Mesenchymal stem cell (in vitro differentiated cells and primary cell): ENCODE measurements around the gene FEM1A. TPM values are rescaled to one million over a fixed set of nuclear protein-coding genes. Genes with fewer than 3 reads are reported as not detected.

Experiments used
- DNase-seq: peaks from one replicate; pipeline ENCODE4 v3.0.0-alpha.2; 2013
- H2AFZ ChIP-seq: one replicate; pipeline ENCODE4 v1.6.1; 2013; ENCODE audit warnings: low read depth, mild to moderate bottlenecking, control low read depth, inconsistent platforms, low read length, moderate library complexity
- H2AK5ac ChIP-seq: 2 replicates; pipeline ENCODE4 v1.6.1; 2013; ENCODE audit warnings: low read length, moderate library complexity, mild to moderate bottlenecking, inconsistent platforms; ENCODE audit not compliant: severe bottlenecking
- H2BK120ac ChIP-seq: one replicate; pipeline ENCODE4 v1.6.1; 2013; ENCODE audit warnings: low read depth, mild to moderate bottlenecking, inconsistent platforms, low read length, moderate library complexity
- H2BK12ac ChIP-seq, 2 experiments: one replicate each; pipeline ENCODE4 v1.6.1; 2013; ENCODE audit warnings: inconsistent platforms in 2 of 2, low read length in 2 of 2, mild to moderate bottlenecking in 2 of 2, moderate library complexity in 2 of 2, control low read depth in 1 of 2
- H2BK15ac ChIP-seq: one replicate; pipeline ENCODE4 v1.6.1; 2013; ENCODE audit warnings: mild to moderate bottlenecking, low read depth, inconsistent platforms; ENCODE audit not compliant: poor library complexity, severe bottlenecking
- H2BK5ac ChIP-seq: 2 replicates; pipeline ENCODE4 v1.6.1; 2013; ENCODE audit warnings: low read depth, mild to moderate bottlenecking, low read length, control low read depth, inconsistent platforms; ENCODE audit not compliant: poor library complexity, severe bottlenecking
- H3K14ac ChIP-seq, 2 experiments: one replicate each; pipeline ENCODE4 v1.6.1; 2013; ENCODE audit warnings: inconsistent platforms in 2 of 2, low read length in 2 of 2, control low read depth in 1 of 2, mild to moderate bottlenecking in 1 of 2, moderate library complexity in 1 of 2
- H3K18ac ChIP-seq, 2 experiments: one replicate each; pipeline ENCODE4 v1.6.1; 2013; ENCODE audit warnings: inconsistent platforms in 2 of 2, low read length in 2 of 2, control low read depth in 1 of 2, low read depth in 1 of 2, mild to moderate bottlenecking in 1 of 2
- H3K23ac ChIP-seq, 2 experiments: one replicate each; pipeline ENCODE4 v1.6.1; 2013; ENCODE audit warnings: inconsistent platforms in 2 of 2, low read length in 2 of 2, mild to moderate bottlenecking in 2 of 2, moderate library complexity in 2 of 2, control low read depth in 1 of 2
- H3K27ac ChIP-seq: 2 replicates; pipeline ENCODE4 v1.5.1; 2013; ENCODE audit warnings: mild to moderate bottlenecking, moderate library complexity, low read length, control low read depth, inconsistent platforms; ENCODE audit not compliant: poor library complexity, severe bottlenecking
- H3K27me3 ChIP-seq, 2 experiments: 2 replicates each; pipeline versions ENCODE4 v1.6.1 to v1.7.0; 2013; ENCODE audit warnings: low read length in 2 of 2, mild to moderate bottlenecking in 2 of 2, moderate library complexity in 2 of 2, control low read depth in 1 of 2, inconsistent platforms in 1 of 2; ENCODE audit not compliant: control insufficient read depth in 1 of 2, insufficient read depth in 1 of 2
- H3K36me3 ChIP-seq, 2 experiments: 2 replicates each; pipeline versions ENCODE4 v1.6.1 to v1.7.0; 2013; ENCODE audit warnings: low read length in 2 of 2, control low read depth in 1 of 2, inconsistent platforms in 1 of 2, low read depth in 1 of 2, mild to moderate bottlenecking in 1 of 2; ENCODE audit not compliant: insufficient read depth in 2 of 2, control insufficient read depth in 1 of 2
- H3K4ac ChIP-seq, 2 experiments: one replicate each; pipeline ENCODE4 v1.6.1; 2013; ENCODE audit warnings: inconsistent platforms in 2 of 2, low read length in 2 of 2, mild to moderate bottlenecking in 2 of 2, moderate library complexity in 2 of 2, control low read depth in 1 of 2, low read depth in 1 of 2
- H3K4me1 ChIP-seq: 2 replicates; pipeline ENCODE4 v1.6.1; 2013; ENCODE audit warnings: low read depth, low read length, control low read depth; ENCODE audit not compliant: control insufficient read depth, insufficient read depth
- H3K4me2 ChIP-seq: 2 replicates; pipeline ENCODE4 v1.6.1; 2013; ENCODE audit warnings: low read length, mild to moderate bottlenecking, inconsistent platforms; ENCODE audit not compliant: poor library complexity, severe bottlenecking
- H3K4me3 ChIP-seq, 2 experiments: 2 replicates each; pipeline versions ENCODE4 v1.5.1 to v1.7.0; 2013; ENCODE audit warnings: low read length in 2 of 2, mild to moderate bottlenecking in 2 of 2, control low read depth in 1 of 2, low read depth in 1 of 2; ENCODE audit not compliant: insufficient read depth in 1 of 2
- H3K79me1 ChIP-seq: replicated peaks from 2 replicates; pipeline ENCODE4 v1.6.1; 2013; ENCODE audit warnings: mild to moderate bottlenecking, control low read depth, low read length, inconsistent platforms; ENCODE audit not compliant: poor library complexity, severe bottlenecking
- H3K9ac ChIP-seq: 2 replicates; pipeline ENCODE4 v1.7.0; 2013; ENCODE audit warnings: mild to moderate bottlenecking, low read length, moderate library complexity
- H3K9me3 ChIP-seq: 2 replicates; pipeline ENCODE4 v1.7.0; 2013; ENCODE audit warnings: mild to moderate bottlenecking, low read length; ENCODE audit not compliant: control insufficient read depth
- H4K8ac ChIP-seq: one replicate; pipeline ENCODE4 v1.6.1; 2013; ENCODE audit warnings: inconsistent platforms, mild to moderate bottlenecking, low read length, moderate library complexity
- H4K91ac ChIP-seq: one replicate; pipeline ENCODE4 v1.6.1; 2013; ENCODE audit warnings: mild to moderate bottlenecking, low read length, inconsistent platforms
- WGBS: methylation state at CpG from one replicate; pipeline ENCODE4 v1.1.7; 2013; ENCODE audit warnings: mixed read lengths; 5-methylcytosine and 5-hydroxymethylcytosine counted together
- small RNA-seq: library from polyadenylated mRNA; stranded (forward); fragments of <200 nt; extraction: miRNeasy Mini kit (QIAGEN cat#:217004); gene quantifications from one replicate; pipeline ENCODE3, GENCODE V24; 2013; ENCODE audit warnings: low read depth

FEM1A gene

GRCh38 chr19:4849019-4849418 is 57.5 kb downstream of the FEM1A start:
- Histone ChIP-seq H3K4me3 (no peak overlapping the region), H3K27me3 (no peaks in the 10 kb centered on the region), H4K91ac (no peak overlapping the region), H2BK120ac (no peak overlapping the region), H3K14ac (no peak overlapping the region), H3K36me3 (peaks cover 76 to 86% of the 10 kb centered on the region in 2 experiments), H2AK5ac (no peak overlapping the region), H3K4me1 (peaks cover 31% of the 10 kb centered on the region), H2AFZ (no peak overlapping the region), H3K79me1 (peaks cover 11% of the 10 kb centered on the region), H2BK5ac (no peak overlapping the region), H3K18ac (no peak overlapping the region), H2BK12ac (no peak overlapping the region), H3K27ac (no peak overlapping the region), H3K9ac (no peak overlapping the region), H3K23ac (no peak overlapping the region), H3K4ac (no peak overlapping the region), H4K8ac (no peak overlapping the region), H3K4me2 (no peak overlapping the region), H2BK15ac (no peak overlapping the region), H3K9me3 (no peaks in the 10 kb centered on the region)
- 98% methylated on average over 7 of the region's 7 CpGs for WGBS
- DNase-seq = no peak

Small RNA genes lying within 50 kb of the gene (small RNA-seq; reads per million reads assigned to genes)
- gene MIR7-3 = not detected
